WTC11 (cell line): ENCODE results near the gene MTCP1.

ENCODE experiments used
- TF ChIP-seq, protein P1 (sequence below): sonication (generic); formaldehyde crosslinking; IDR thresholded peaks from 2 replicates; pipeline ENCODE4 v1.8.0; 2022; ENCODE audit warnings: mild to moderate bottlenecking, missing genetic modification reagents
- TF ChIP-seq, protein P2 (sequence below): sonication (generic); formaldehyde crosslinking; IDR thresholded peaks from 2 replicates; pipeline ENCODE4 v1.8.1; 2023; ENCODE audit warnings: mild to moderate bottlenecking, missing genetic modification reagents, borderline replicate concordance

DNA sequence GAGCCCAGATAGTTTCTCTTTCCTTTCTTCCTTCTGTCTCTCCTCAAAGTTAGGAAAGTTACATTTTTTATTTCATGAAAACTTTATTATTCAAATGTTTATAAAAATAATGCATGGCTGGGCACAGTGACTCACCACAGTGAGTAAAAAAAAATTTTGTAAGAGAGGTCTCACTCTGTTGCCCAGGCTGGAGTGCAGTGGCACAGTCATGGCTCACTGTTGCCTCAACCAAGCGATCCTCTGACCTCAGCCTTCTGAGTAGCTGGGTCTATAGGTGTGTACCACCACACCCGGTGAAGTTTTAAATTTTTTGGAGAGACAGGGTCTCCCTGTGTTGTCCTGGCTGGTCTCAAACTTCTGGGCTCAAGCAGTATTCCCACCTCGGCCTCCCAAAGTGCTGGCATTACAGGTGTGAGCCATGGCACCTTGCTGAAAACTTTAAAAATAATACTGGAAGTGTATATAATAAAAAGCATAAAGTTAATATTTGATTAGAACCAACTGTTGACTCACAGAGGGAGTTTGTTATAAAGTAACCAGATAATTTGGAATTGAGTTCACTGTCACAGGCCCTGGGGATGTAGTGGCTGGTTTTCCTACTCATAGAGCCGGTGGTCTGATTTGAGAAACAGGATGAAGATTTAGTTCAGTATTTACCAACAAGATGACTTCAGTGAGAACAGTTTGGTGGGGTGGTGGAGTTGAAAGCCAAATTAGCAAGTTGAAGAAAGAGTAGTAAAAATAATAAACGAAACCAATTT lies 18.0 kb downstream of the MTCP1 start:
- TF ChIP-seq, protein P1, sequence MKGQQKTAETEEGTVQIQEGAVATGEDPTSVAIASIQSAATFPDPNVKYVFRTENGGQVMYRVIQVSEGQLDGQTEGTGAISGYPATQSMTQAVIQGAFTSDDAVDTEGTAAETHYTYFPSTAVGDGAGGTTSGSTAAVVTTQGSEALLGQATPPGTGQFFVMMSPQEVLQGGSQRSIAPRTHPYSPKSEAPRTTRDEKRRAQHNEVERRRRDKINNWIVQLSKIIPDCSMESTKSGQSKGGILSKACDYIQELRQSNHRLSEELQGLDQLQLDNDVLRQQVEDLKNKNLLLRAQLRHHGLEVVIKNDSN: no peak
- TF ChIP-seq, protein P2, sequence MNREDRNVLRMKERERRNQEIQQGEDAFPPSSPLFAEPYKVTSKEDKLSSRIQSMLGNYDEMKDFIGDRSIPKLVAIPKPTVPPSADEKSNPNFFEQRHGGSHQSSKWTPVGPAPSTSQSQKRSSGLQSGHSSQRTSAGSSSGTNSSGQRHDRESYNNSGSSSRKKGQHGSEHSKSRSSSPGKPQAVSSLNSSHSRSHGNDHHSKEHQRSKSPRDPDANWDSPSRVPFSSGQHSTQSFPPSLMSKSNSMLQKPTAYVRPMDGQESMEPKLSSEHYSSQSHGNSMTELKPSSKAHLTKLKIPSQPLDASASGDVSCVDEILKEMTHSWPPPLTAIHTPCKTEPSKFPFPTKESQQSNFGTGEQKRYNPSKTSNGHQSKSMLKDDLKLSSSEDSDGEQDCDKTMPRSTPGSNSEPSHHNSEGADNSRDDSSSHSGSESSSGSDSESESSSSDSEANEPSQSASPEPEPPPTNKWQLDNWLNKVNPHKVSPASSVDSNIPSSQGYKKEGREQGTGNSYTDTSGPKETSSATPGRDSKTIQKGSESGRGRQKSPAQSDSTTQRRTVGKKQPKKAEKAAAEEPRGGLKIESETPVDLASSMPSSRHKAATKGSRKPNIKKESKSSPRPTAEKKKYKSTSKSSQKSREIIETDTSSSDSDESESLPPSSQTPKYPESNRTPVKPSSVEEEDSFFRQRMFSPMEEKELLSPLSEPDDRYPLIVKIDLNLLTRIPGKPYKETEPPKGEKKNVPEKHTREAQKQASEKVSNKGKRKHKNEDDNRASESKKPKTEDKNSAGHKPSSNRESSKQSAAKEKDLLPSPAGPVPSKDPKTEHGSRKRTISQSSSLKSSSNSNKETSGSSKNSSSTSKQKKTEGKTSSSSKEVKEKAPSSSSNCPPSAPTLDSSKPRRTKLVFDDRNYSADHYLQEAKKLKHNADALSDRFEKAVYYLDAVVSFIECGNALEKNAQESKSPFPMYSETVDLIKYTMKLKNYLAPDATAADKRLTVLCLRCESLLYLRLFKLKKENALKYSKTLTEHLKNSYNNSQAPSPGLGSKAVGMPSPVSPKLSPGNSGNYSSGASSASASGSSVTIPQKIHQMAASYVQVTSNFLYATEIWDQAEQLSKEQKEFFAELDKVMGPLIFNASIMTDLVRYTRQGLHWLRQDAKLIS (CRISPR knock-in tag): no peak
